ENCODE results near the gene FTSJ1.

- TF ChIP-seq CTCF (IDR thresholded peaks at IDR 0.05): peak; percentile 49
- no peak for TF ChIP-seq EZH2 (IDR thresholded peaks at IDR 0.05)
- no peak for TF ChIP-seq EZH2phosphoT487 (IDR thresholded peaks at IDR 0.05)
Observed at GRCh38 chrX:48468693-48469691, 7.0 kb upstream of the FTSJ1 start.

All from neural progenitor cell (in vitro differentiated cells).